HG03354 (cell line): ENCODE measurements around the gene B4GALT2.

ENCODE experiments used
- ATAC-seq: cut with Tn5 transposase; IDR thresholded peaks from one replicate; pipeline ENCODE4 v1.9.1; 2021; ENCODE audit warnings: mild to moderate bottlenecking; ENCODE audit not compliant: unreplicated experiment, poor library complexity, severe bottlenecking

B4GALT2 gene

GRCh38 chr1:43945674-43946235, 33.3 kb upstream of the B4GALT2 start:
- no peak for ATAC-seq

GRCh38 chr1:43946236-43947060, 32.6 kb upstream of the B4GALT2 start, which contains the start of gene IPO13:
IPO13 (plus strand) TSS chr1:43946950; CDS start chr1:43947601, 651 bp downstream.
- ATAC-seq, result peak; percentile 93

GRCh38 chr1:43947061-43947873, 31.7 kb upstream of the B4GALT2 start:
- peak; percentile 5 for ATAC-seq

DNA sequence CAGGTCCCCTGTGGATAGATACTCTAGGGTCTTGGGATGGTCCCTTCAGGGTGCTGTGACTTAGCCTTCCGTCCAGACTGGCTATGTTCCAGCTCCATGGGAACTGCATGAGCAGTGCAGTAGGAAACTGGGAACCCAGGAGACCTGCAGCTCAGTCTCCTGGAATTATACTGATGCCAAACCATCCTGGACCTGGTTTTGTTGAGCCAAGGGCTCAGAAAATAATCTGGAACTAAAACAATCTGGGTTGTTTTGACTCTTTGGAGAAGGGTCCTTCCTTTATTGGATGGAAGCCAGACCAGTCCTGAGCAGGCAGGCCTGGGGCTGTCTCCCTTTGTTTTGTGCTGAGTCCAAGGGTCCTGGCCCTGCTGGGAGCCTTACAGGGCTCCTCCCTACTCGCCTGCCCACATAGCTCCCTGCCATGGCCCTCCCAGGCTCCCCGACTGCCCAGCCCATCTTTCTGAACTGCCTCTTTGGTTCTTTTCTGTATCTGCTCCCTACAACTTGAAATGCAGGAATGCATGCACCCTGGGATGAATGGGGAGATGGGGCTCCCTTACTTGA, 31.1 kb upstream of the B4GALT2 start:
- ATAC-seq, result no peak

GRCh38 chr1:43949678-43950077, 29.3 kb upstream of the B4GALT2 start:
- no peak for ATAC-seq

GRCh38 chr1:43951021-43951985, 27.7 kb upstream of the B4GALT2 start:
- no peak for ATAC-seq

DNA sequence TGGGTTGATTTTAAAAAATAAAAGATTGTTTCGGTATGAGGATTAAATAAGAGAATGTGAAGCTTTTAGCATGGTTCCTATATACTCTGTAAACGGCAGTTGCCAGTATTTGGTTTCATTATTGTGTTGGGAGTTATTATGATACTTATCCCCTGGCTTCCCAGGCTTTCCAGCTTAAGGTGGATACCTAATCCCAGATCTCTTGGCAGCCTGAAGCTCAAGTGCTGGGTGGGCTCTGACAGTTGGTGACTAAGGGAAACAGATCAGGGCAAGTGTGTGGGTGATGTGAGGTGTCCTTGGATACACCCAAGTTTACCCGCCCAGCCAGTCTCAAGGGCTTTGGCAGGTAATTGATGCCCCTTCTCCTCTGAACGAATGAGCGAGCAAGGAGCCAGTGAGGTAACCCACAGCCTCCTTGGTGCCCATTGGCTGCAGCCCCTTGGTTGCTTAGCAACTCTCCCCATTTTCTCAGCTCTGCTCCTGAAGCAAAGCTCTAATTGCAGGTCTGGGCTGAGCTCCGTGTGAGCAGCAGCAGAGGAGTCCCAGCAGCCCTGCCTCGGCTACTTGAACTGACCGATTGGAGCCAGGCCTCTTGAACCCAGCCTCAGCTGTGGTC, 26.2 kb upstream of the B4GALT2 start:
- ATAC-seq, result no peak

GRCh38 chr1:43953361-43953760, 25.6 kb upstream of the B4GALT2 start:
- no peak for ATAC-seq

DNA sequence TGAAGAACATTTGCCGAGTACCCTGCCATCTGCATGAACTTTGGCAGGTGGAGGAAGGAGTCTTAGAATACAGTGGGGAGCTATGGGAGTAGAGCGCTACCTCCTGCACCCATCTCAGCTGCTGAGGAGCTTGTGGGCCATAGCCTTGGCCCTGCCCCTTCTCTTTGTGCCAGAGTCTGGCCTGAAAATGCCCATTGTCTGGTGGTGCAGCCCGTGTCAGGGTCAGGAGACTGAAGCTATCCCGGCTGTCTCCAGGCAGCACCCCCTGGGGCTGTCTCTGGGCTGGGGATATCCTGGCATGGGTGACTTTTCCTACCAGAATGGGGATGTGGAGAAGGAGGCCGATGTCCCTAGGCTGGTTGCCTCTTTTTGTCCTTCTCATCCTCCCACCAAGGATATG, 25.0 kb upstream of the B4GALT2 start:
- no peak for ATAC-seq

DNA sequence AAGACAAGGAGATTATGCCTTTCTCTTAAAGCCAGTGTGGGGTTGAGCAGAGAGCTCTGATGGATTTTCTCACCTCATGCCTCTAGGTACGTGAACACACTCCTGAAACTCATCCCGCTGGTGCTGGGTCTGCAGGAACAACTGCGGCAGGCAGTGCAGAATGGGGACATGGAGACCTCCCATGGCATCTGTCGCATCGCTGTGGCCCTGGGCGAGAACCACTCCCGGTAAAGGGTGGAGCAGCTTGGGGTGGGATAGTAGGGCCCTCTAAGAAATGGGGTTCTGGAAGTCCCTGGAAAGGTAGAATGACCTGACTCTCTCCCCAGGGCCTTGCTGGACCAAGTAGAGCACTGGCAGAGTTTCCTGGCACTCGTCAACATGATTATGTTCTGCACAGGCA, 22.8 kb upstream of the B4GALT2 start:
- no peak for ATAC-seq

- ATAC-seq, result no peak
Observed at GRCh38 chr1:43957407-43958040, 21.5 kb upstream of the B4GALT2 start.

GRCh38 chr1:43958351-43959255, 20.4 kb upstream of the B4GALT2 start:
- ATAC-seq, result no peak

- no peak for ATAC-seq
Observed at GRCh38 chr1:43960798-43961197, 18.2 kb upstream of the B4GALT2 start.

- ATAC-seq, result no peak
Observed at GRCh38 chr1:43961692-43962091, 17.3 kb upstream of the B4GALT2 start.

- ATAC-seq, result no peak
Observed at GRCh38 chr1:43962324-43962723, 16.7 kb upstream of the B4GALT2 start.

DNA sequence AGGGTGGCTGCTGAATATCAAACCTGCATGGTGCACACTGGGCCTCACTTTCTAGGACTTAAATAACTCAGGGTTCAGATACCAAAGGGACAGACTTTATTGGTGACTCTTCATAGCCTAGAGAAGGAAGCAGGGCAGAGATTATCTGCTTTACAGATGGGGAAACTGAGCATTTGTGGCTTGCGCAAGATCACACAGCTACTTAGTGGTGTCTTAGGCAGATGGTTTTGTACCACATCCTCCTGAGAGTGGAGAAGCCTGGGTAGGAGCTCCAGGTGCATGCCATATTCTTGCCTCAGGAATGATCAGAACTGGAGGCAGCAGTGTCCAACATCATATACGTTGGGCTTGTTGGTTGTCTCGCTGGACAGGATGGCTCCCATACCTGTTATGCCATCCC, 16.0 kb upstream of the B4GALT2 start:
- no peak for ATAC-seq

DNA sequence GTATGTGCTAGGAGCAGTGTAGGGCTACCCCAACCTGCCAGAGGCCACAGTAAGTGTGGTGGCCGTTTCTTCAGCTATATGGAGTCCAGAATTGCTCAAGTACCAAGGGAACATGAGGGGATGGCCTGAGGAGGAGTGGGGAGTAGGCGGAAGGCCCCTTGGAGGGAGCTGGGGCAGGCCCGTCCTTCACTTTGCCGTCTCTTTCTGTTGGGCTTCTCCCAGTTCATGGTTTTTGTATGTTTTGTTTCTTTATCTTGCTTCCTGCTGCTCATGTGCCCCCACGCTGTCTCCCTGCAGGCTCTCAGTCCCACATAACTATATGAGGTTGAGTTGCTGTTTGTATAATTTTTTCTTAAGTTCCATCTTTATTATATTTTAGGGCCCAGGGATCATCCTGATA, 15.1 kb upstream of the B4GALT2 start:
- ATAC-seq, result no peak
